Esophagus squamous epithelium (tissue), 5 donors: ENCODE measurements around the gene RNF34. TPM values are rescaled to one million over a fixed set of nuclear protein-coding genes. Genes with fewer than 3 reads are reported as not detected.

Source experiments
- DNase-seq: peaks from one replicate; lab custom pipeline; 2025; lab: John Stamatoyannopoulos, UW
- H3K27ac ChIP-seq, 4 donors: fragments of 200-600 bp; sonication (generic); one replicate each; pipeline ENCODE4 v1.5.1; 2016 to 2019; ENCODE audit warnings: mild to moderate bottlenecking in 1 of 4
- H3K27me3 ChIP-seq, 4 donors: fragments of 200-600 bp; sonication (generic); 1 replicate in 3 of 4; 2 replicates in 1 of 4; pipeline versions ENCODE4 v1.5.1 to v1.6.0; 2017 to 2021; ENCODE audit warnings: antibody characterized with exemption in 1 of 4
- H3K36me3 ChIP-seq, 3 donors: fragments of 200-600 bp; sonication (generic); one replicate each; pipeline ENCODE4 v1.5.1; 2016 to 2019
- H3K4me1 ChIP-seq, 3 donors: fragments of 200-600 bp; sonication (generic); one replicate each; pipeline ENCODE4 v1.5.1; 2017 to 2019
- H3K4me3 ChIP-seq, 4 donors: fragments of 200-600 bp; sonication (generic); 1 replicate in 3 of 4; 2 replicates in 1 of 4; pipeline ENCODE4 v1.5.1; 2016 to 2019; ENCODE audit warnings: mild to moderate bottlenecking in 2 of 4, moderate library complexity in 1 of 4
- H3K9me3 ChIP-seq, 3 donors: fragments of 200-600 bp; sonication (generic); one replicate each; pipeline ENCODE4 v1.5.1; 2016 to 2019
- CTCF ChIP-seq, 6 experiments: fragments of 450-650 bp in 4 of 6; fragments of 200-600 bp in 2 of 6; sonication (generic) in 2 of 6; IDR thresholded peaks; one replicate each; pipeline ENCODE4 v1.5.1; 2016 to 2019; ENCODE audit warnings: antibody characterized with exemption in 6 of 6, mild to moderate bottlenecking in 4 of 6, moderate library complexity in 4 of 6
- POLR2A ChIP-seq, 4 donors: fragments of 450-650 bp; IDR thresholded peaks; one replicate each; pipeline ENCODE4 v1.6.1; 2017; ENCODE audit warnings: antibody characterized with exemption in 4 of 4, mild to moderate bottlenecking in 4 of 4, moderate library complexity in 3 of 4
- WGBS, 2 donors: methylation state at CpG; one replicate each; pipeline ENCODE4 v1.1.5; 2018; 5-methylcytosine and 5-hydroxymethylcytosine counted together
- intact Hi-C: fragments of 100-400 bp; cut with DNase I; formaldehyde crosslinking; loops from one replicate; pipeline ENCODE4 v1.15.0; 2022
- total RNA-seq, 4 donors: library from RNA; depleted of rRNA; stranded (reverse); fragments of >200 nt; gene quantifications; one replicate each; pipeline ENCODE4 v1.1.0, GENCODE V29; 2016
- donor health status: DM: yes; HTN: yes; CAD: no.

RNF34 gene
- total RNA-seq, 4 donors from 2014 or later = 16.4 to 39.3 (median 31.3) TPM

- WGBS, 2 donors = 85 to 91% methylated on average over 15 to 16 of the region's 16 CpGs
- no peaks in the 10 kb centered on the region for H3K9me3 ChIP-seq
- no peaks in the 10 kb centered on the region for H3K27me3 ChIP-seq
- peaks cover 0 to 49% (median 5%) of the 10 kb centered on the region in 3 donors for H3K36me3 ChIP-seq
- H3K27ac ChIP-seq = no peak overlapping the region
- no peak for TF ChIP-seq POLR2A (IDR thresholded peaks at IDR 0.05)
- TF ChIP-seq CTCF (IDR thresholded peaks at IDR 0.05) = no peak
- peaks cover 13 to 46% (median 25%) of the 10 kb centered on the region in 3 donors for H3K4me1 ChIP-seq
- intact Hi-C loops = no loop called here
- H3K4me3 ChIP-seq = no peak overlapping the region
- no peak for DNase-seq
Measured at GRCh38 chr12:121448771-121449315, 48.9 kb downstream of the RNF34 start.

GRCh38 chr12:121451961-121452339 is 52.0 kb downstream of the RNF34 start:
- no peak for DNase-seq
- H3K4me1 ChIP-seq = peaks cover 13 to 48% (median 20%) of the 10 kb centered on the region in 3 donors
- WGBS, 2 donors = 11 to 13% methylated on average over 4 of the region's 4 CpGs
- intact Hi-C loops = no loop called here
- no peaks in the 10 kb centered on the region for H3K27me3 ChIP-seq
- TF ChIP-seq POLR2A (IDR thresholded peaks at IDR 0.05) (no peak), CTCF (IDR thresholded peaks at IDR 0.05) (no peak)
- H3K27ac ChIP-seq = peak overlapping the region; percentile 79 to 87 (median 86)
- peak overlapping the region in 3 of 4 donors; percentile 13 to 30 (median 29) for H3K4me3 ChIP-seq
- H3K36me3 ChIP-seq = peaks cover 0 to 35% (median 5%) of the 10 kb centered on the region in 3 donors
- H3K9me3 ChIP-seq = no peaks in the 10 kb centered on the region

- DNase-seq = no peak
- H3K9me3 ChIP-seq = no peaks in the 10 kb centered on the region
- H3K36me3 ChIP-seq = peaks cover 0 to 35% (median 5%) of the 10 kb centered on the region in 3 donors
- H3K4me3 ChIP-seq = peak overlapping the region in 3 of 4 donors; percentile 13 to 30 (median 29)
- H3K4me1 ChIP-seq = peaks cover 13 to 50% (median 20%) of the 10 kb centered on the region in 3 donors
- H3K27ac ChIP-seq = peak overlapping the region; percentile 79 to 87 (median 86)
- H3K27me3 ChIP-seq = no peaks in the 10 kb centered on the region
- TF ChIP-seq POLR2A (IDR thresholded peaks at IDR 0.05) (no peak), CTCF (IDR thresholded peaks at IDR 0.05) (no peak)
- intact Hi-C loops = no loop called here
- WGBS, 2 donors = 26 to 64% methylated on average over 5 to 12 of the region's 35 CpGs
Measured at GRCh38 chr12:121452340-121452984, 52.5 kb downstream of the RNF34 start.

- DNase-seq = no peak
- 80% methylated on average over 1 of the region's 39 CpGs; no CpG with 5 or more reads in 1 of the 2 donors for WGBS, 2 donors
Measured at GRCh38 chr12:121452985-121453360, 53.1 kb downstream of the RNF34 start.

More at GRCh38 chr12:121452985-121453360, 53.1 kb downstream of the RNF34 start:
- H3K9me3 ChIP-seq = no peaks in the 10 kb centered on the region
- TF ChIP-seq CTCF (IDR thresholded peaks at IDR 0.05) = no peak
- no peak for TF ChIP-seq POLR2A (IDR thresholded peaks at IDR 0.05)
- intact Hi-C loops = no loop called here
- peaks cover 0 to 35% (median 5%) of the 10 kb centered on the region in 3 donors for H3K36me3 ChIP-seq
- peak overlapping the region; percentile 79 to 87 (median 86) for H3K27ac ChIP-seq
- peaks cover 13 to 50% (median 20%) of the 10 kb centered on the region in 3 donors for H3K4me1 ChIP-seq
- H3K4me3 ChIP-seq = peak overlapping the region in 1 of 4 donors; percentile 29
- no peaks in the 10 kb centered on the region for H3K27me3 ChIP-seq
